ENCODE measurements around the gene ANKUB1. TPM values are rescaled to one million over a fixed set of nuclear protein-coding genes. Genes with fewer than 3 reads are reported as not detected.
A peak's percentile ranks its signal among the peaks of the same experiment; 100 is the strongest.

The ANKUB1 gene
- total RNA-seq, 1 experiment from 2014 or later: not detected

- no peak for TF ChIP-seq EGR1 (IDR thresholded peaks at IDR 0.05; ENCODE audit: low read depth)
Measured at GRCh38 chr3:149790268-149790667, 2.1 kb downstream of the ANKUB1 start (continued).

- H3K27ac ChIP-seq (ENCODE audit: low read depth, low read length): peak overlapping the region; percentile 25; the same call in 1 of the 2 replicates
- H2AFZ ChIP-seq (ENCODE audit: low read depth, low read length, poor library complexity, severe bottlenecking): peak overlapping the region; percentile 74
- H3K27me3 ChIP-seq (ENCODE audit: insufficient read depth, low read length): no peaks in the 10 kb centered on the region
- RAD21 ChIA-PET (ENCODE audit: low non-redundant PET in 1 of 2, low total read pairs in 2 of 2, uncharacterized antibody in 2 of 2, unreplicated experiment in 2 of 2): no interaction called here
- POLR2A ChIA-PET: no interaction called here
- no peak for DNase-seq (ENCODE audit: low read depth, low spot score)
- intact Hi-C loops (cut with micrococcal nuclease): no loop called here
- H3K4me2 ChIP-seq (ENCODE audit: low read length): peak overlapping the region; percentile 42
- peak; percentile 84 for ATAC-seq
- no peak overlapping the region for H3K9ac ChIP-seq (ENCODE audit: low read length)
- H3K36me3 ChIP-seq (ENCODE audit: control insufficient read depth in 1 of 2, insufficient read depth in 2 of 2, low read length in 2 of 2): no peaks in the 10 kb centered on the region
- no peaks in the 10 kb centered on the region for H3K79me2 ChIP-seq (ENCODE audit: insufficient read depth, low read length)
- CTCF ChIA-PET: interaction anchor here (2.5 kb wide), 1 partner anchor 13 kb away, joined by 32 read pairs; no protein-coding TSS in a partner anchor
- H4K20me1 ChIP-seq (ENCODE audit: insufficient read depth): no peaks in the 10 kb centered on the region
- no peaks in the 10 kb centered on the region for H3K9me2 ChIP-seq (ENCODE audit: insufficient read depth)
- peaks cover 9 to 18% of the 10 kb centered on the region in 2 experiments for H3K4me1 ChIP-seq (ENCODE audit: control insufficient read depth in 1 of 2, insufficient read depth in 2 of 2, low read length in 2 of 2)
- H3K9me3 ChIP-seq (ENCODE audit: control insufficient read depth in 1 of 2, insufficient read depth in 1 of 2, low read depth in 1 of 2, low read length in 2 of 2): no peaks in the 10 kb centered on the region
- BruUV-seq (replicated peaks): no TSS peak
- H3K4me3 ChIP-seq (replicated peaks in 1 of 2; ENCODE audit: low read depth in 1 of 2, low read length in 2 of 2): no peak overlapping the region
- no peak for TF ChIP-seq FOSL1 (IDR thresholded peaks at IDR 0.05; ENCODE audit: low read depth)
- no peak for TF ChIP-seq SRF (IDR thresholded peaks at IDR 0.05; ENCODE audit: low read depth)
- TF ChIP-seq EGR1 (IDR thresholded peaks at IDR 0.05; ENCODE audit: low read depth): no peak
Measured at GRCh38 chr3:149784064-149784704, 8.2 kb downstream of the ANKUB1 start.

DNA sequence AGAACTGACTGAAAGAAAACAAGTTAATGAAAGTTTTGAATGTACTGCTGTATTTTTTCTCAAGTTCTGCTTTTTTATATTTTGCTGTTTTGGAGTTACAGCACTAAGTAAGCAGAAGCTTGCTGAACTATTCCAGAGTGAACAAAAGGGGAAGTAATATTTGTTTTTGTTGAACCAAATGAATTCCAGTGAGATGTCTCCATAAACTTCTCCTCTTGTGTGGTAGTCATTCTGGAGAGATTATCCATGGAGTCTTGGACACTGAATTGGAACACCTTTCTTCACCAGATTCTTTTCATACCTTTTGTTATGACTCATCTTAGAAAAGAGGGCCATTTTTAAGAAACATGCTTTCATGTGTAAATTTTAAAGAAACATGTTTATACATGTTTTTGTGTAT, 8.8 kb downstream of the ANKUB1 start:
- H3K9me3 ChIP-seq (ENCODE audit: control insufficient read depth in 1 of 2, insufficient read depth in 1 of 2, low read depth in 1 of 2, low read length in 2 of 2): no peaks in the 10 kb centered on the region
- H3K27ac ChIP-seq (ENCODE audit: low read depth, low read length): peak overlapping the region; percentile 25; the same call in 1 of the 2 replicates
- H2AFZ ChIP-seq (ENCODE audit: low read depth, low read length, poor library complexity, severe bottlenecking): peak overlapping the region; percentile 74
- no peaks in the 10 kb centered on the region for H3K79me2 ChIP-seq (ENCODE audit: insufficient read depth, low read length)
- H3K9ac ChIP-seq (ENCODE audit: low read length): no peak overlapping the region
- intact Hi-C loops (cut with micrococcal nuclease): no loop called here
- no peak overlapping the region for H3K4me3 ChIP-seq (replicated peaks in 1 of 2; ENCODE audit: low read depth in 1 of 2, low read length in 2 of 2)
- BruUV-seq (replicated peaks): no TSS peak
- DNase-seq (ENCODE audit: low read depth, low spot score) (no peak), ATAC-seq (peak; percentile 75)
- TF ChIP-seq REST (IDR thresholded peaks at IDR 0.05; ENCODE audit: low read depth) (no peak), FOSL1 (IDR thresholded peaks at IDR 0.05; ENCODE audit: low read depth) (peak; percentile 50), CBX3 (IDR thresholded peaks at IDR 0.05; ENCODE audit: low read depth) (0 out of 2 replicates have a peak, but pooled peaks have one; percentile 22), POLR2A (IDR thresholded peaks at IDR 0.05; ENCODE audit: borderline replicate concordance, extremely low read depth, insufficient read depth, insufficient read length) (no peak), CEBPB (IDR thresholded peaks at IDR 0.05; ENCODE audit: low read depth) (no peak), SIN3A (IDR thresholded peaks at IDR 0.05; ENCODE audit: low read depth) (no peak), JUND (IDR thresholded peaks at IDR 0.05) (peak; percentile 37; the same call in 1 of the 2 replicates), MAX (IDR thresholded peaks at IDR 0.05) (no peak; the same call in 1 of the 2 replicates)
- no peaks in the 10 kb centered on the region for H3K27me3 ChIP-seq (ENCODE audit: insufficient read depth, low read length)
- ChIA-PET RAD21 (ENCODE audit: low non-redundant PET in 1 of 2, low total read pairs in 2 of 2, uncharacterized antibody in 2 of 2, unreplicated experiment in 2 of 2) (no interaction called here), POLR2A (no interaction called here), CTCF (interaction anchor here (2.5 kb wide), 1 partner anchor 12 kb away, joined by 32 read pairs; no protein-coding TSS in a partner anchor)
- H3K4me2 ChIP-seq (ENCODE audit: low read length): peak overlapping the region; percentile 42
- no peaks in the 10 kb centered on the region for H3K9me2 ChIP-seq (ENCODE audit: insufficient read depth)
- H3K36me3 ChIP-seq (ENCODE audit: control insufficient read depth in 1 of 2, insufficient read depth in 2 of 2, low read length in 2 of 2): no peaks in the 10 kb centered on the region
- peaks cover 9 to 18% of the 10 kb centered on the region in 2 experiments for H3K4me1 ChIP-seq (ENCODE audit: control insufficient read depth in 1 of 2, insufficient read depth in 2 of 2, low read length in 2 of 2)
- H4K20me1 ChIP-seq (ENCODE audit: insufficient read depth): no peaks in the 10 kb centered on the region

All from HCT116 (cell line).